ENCODE data around the gene KLK11. TPM values are rescaled to one million over a fixed set of nuclear protein-coding genes. Genes with fewer than 3 reads are reported as not detected.

KLK11 gene
- polyA plus RNA-seq, 1 experiment: not detected

DNA sequence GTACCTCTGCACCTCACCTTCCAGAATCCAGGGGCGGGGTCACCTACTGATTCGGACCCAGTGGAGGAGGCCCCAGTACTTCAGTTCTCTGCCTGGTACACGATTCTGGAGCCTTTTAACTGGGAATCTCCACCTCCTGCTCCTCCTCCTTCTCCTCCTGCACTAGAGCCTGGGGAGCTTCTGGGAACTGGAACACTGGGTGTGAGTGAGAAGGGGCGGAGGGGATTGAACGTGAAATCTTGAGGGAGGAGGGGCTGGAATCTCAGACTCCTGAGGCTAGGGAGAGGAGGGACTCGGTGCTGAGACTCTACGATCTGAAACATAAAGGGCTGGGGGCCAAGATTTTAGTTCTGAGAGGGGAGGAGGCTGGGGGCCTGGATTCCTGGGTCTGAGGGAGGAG, 24.9 kb downstream of the KLK11 start, which contains the start of gene KLK8:
Gene KLK8, minus strand, starts transcription at position 90 of the 400 bp plus-strand sequence. CDS start 437 bp downstream, outside the sequence.
- ChIA-PET POLR2A (no interaction called here), CTCF (interaction anchor here (1.2 kb wide), 1 partner anchor 94 kb away, joined by 3 read pairs; no protein-coding TSS in a partner anchor)
- Histone ChIP-seq H3K27me3 (ENCODE audit: control insufficient read depth, insufficient read depth, low read length) (no peaks in the 10 kb centered on the region), H3K36me3 (ENCODE audit: control insufficient read depth, insufficient read depth, low read length) (no peaks in the 10 kb centered on the region), H3K4me3 (ENCODE audit: low read depth, low read length) (no peak within 1 kb of the TSS)
- DNase-seq (ENCODE audit: low read depth): no peak
- TF ChIP-seq, protein P1, sequence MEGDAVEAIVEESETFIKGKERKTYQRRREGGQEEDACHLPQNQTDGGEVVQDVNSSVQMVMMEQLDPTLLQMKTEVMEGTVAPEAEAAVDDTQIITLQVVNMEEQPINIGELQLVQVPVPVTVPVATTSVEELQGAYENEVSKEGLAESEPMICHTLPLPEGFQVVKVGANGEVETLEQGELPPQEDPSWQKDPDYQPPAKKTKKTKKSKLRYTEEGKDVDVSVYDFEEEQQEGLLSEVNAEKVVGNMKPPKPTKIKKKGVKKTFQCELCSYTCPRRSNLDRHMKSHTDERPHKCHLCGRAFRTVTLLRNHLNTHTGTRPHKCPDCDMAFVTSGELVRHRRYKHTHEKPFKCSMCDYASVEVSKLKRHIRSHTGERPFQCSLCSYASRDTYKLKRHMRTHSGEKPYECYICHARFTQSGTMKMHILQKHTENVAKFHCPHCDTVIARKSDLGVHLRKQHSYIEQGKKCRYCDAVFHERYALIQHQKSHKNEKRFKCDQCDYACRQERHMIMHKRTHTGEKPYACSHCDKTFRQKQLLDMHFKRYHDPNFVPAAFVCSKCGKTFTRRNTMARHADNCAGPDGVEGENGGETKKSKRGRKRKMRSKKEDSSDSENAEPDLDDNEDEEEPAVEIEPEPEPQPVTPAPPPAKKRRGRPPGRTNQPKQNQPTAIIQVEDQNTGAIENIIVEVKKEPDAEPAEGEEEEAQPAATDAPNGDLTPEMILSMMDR (IDR thresholded peaks at IDR 0.05; ENCODE audit: insufficient read depth, low read depth, low read length): no peak

DNA sequence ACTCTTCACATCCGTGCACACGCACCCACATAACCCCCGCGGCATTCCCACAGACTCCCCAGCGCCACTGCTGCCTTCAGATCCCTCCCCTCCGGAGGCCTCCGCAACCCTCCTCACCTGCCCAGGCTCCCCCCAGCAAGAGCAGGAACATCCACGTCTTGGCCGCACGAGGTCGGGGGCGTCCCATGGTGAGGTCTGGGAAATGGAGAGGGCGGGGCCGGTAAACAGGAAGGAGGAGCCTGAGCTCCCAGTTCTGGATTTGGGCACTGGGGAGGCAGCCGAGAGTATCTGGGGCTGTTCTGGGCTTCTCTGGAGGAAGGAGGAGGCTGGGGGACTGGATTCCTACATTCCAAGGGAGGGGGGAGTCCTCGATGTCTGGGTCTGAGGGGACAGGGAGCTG, 25.4 kb downstream of the KLK11 start:
- no peak for DNase-seq (ENCODE audit: low read depth)
- TF ChIP-seq, protein P1 (IDR thresholded peaks at IDR 0.05; ENCODE audit: insufficient read depth, low read depth, low read length): no peak
- ChIA-PET CTCF (interaction anchor here (1.2 kb wide), 1 partner anchor 94 kb away, joined by 3 read pairs; no protein-coding TSS in a partner anchor), POLR2A (no interaction called here)
- Histone ChIP-seq H3K36me3 (ENCODE audit: control insufficient read depth, insufficient read depth, low read length) (no peaks in the 10 kb centered on the region), H3K27me3 (ENCODE audit: control insufficient read depth, insufficient read depth, low read length) (no peaks in the 10 kb centered on the region), H3K4me3 (ENCODE audit: low read depth, low read length) (no peak overlapping the region)

DNA sequence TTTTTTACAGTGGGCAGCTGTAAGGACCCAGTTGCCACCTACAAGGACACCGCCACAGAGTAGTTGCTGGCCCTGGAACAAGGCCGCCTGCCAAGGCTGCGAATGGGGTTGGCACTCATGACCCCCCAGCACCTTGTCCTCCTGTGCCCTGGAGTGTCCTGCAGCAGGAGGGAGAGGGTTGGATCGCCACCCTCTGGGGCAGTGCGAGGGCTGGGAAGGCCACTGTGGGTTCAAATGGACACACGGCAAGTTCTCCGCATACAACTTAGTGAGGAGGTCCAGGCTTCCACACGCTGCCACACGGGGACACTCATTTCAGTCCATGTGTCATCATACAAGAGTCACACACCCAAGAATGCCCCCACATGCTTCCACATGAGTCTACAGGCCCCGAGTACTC, 26.0 kb downstream of the KLK11 start:
- H3K4me3 ChIP-seq (ENCODE audit: low read depth, low read length): no peak overlapping the region
- DNase-seq (ENCODE audit: low read depth): no peak
- POLR2A ChIA-PET: no interaction called here
- H3K36me3 ChIP-seq (ENCODE audit: control insufficient read depth, insufficient read depth, low read length): no peaks in the 10 kb centered on the region
- TF ChIP-seq, protein P1 (IDR thresholded peaks at IDR 0.05; ENCODE audit: insufficient read depth, low read depth, low read length): no peak
- no peaks in the 10 kb centered on the region for H3K27me3 ChIP-seq (ENCODE audit: control insufficient read depth, insufficient read depth, low read length)
- CTCF ChIA-PET: interaction anchor here (1.2 kb wide), 1 partner anchor 95 kb away, joined by 3 read pairs; no protein-coding TSS in a partner anchor

DNA sequence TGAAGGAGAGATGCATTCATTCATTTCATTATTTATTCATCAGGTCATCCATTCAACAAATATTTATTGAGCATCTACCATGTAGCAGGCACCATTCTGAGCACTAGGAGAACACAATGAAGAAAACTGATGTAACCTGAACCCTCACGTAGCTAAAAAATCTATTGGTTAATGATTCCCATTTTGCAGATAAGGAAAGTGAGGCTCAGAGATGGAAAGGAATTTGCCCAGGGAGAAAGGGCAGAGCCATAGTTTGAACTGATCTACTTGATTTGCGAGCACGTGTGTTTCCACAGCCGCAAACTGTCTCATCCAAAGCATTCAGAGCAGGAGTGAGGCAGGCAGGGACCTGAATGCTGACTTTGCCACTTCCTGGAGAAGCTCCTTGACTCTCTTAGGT, 27.7 kb downstream of the KLK11 start:
- ChIA-PET CTCF (no interaction called here), POLR2A (no interaction called here)
- Histone ChIP-seq H3K4me3 (ENCODE audit: low read depth, low read length) (no peak overlapping the region), H3K27me3 (ENCODE audit: control insufficient read depth, insufficient read depth, low read length) (no peaks in the 10 kb centered on the region), H3K36me3 (ENCODE audit: control insufficient read depth, insufficient read depth, low read length) (no peaks in the 10 kb centered on the region)
- TF ChIP-seq, protein P1 (IDR thresholded peaks at IDR 0.05; ENCODE audit: insufficient read depth, low read depth, low read length): no peak
- DNase-seq (ENCODE audit: low read depth): no peak

DNA sequence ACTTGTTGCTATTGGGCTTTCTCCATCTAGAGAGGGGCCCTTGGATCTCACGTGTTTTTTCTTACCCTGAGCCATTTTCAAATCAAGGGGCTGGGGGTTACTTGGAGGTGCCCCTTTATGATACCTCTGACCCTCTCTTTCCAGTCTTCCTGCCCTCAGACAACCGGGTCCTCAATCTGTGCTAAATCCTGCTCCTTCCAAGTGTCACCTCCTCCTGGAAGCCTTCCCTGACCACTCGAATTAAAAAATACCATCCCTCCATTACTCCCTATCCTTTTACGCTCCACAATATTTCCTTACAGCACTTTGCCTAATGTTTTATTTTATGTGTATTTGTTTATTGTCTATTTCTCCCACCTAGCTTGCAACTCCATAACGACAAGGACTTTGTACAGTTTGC, 28.4 kb downstream of the KLK11 start:
- CTCF ChIA-PET: no interaction called here
- H3K36me3 ChIP-seq (ENCODE audit: control insufficient read depth, insufficient read depth, low read length): no peaks in the 10 kb centered on the region
- no peak overlapping the region for H3K4me3 ChIP-seq (ENCODE audit: low read depth, low read length)
- TF ChIP-seq, protein P1 (IDR thresholded peaks at IDR 0.05; ENCODE audit: insufficient read depth, low read depth, low read length): no peak
- no peaks in the 10 kb centered on the region for H3K27me3 ChIP-seq (ENCODE audit: control insufficient read depth, insufficient read depth, low read length)
- POLR2A ChIA-PET: no interaction called here
- DNase-seq (ENCODE audit: low read depth): no peak

Data from BJ (cell line).